ENCODE measurements around the gene HNF1B. TPM values are rescaled to one million over a fixed set of nuclear protein-coding genes. Genes with fewer than 3 reads are reported as not detected.
"Not testable (repeated sequence)": the region's sequence is repeated elsewhere in the genome, so short reads cannot be mapped to it uniquely, and the experiment has no call there.

HNF1B gene
- total RNA-seq, 1 donor from 2014 or later: not detected

DNA sequence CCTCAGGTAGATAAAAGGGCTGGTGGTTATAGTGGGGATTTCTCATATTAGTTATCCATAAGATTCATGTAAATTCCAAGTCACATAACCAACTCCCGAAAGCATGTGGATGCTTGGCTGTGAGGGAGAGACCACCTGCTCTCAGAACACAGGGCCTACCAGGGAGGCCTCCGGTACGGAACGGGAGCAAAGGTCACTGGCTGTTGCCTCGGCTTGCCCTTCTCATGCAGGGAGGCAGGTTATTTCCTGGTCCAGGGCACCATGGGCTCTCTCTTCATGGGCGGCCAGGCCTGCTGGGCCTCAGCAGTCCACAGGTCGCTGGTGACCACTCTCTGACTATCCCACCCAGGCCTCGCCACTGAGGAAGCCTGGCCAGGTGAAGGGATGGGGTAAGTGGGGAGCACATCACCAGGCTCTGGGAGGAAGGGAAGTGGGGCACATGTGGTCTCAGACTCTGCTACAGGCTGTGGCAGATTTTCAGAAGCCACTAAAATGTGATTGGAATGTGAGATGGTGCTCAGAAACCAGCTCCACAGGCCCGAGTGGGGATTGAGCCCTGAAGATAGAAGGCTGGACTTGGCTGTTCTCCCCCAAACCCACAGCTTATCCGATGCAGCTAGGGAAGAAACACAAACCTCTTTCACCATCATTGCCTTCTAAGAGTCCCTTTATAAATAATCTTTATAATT lies 45.4 kb downstream of the HNF1B start:
- no peak for ATAC-seq

GRCh38 chr17:37698911-37699255 lies 46.0 kb downstream of the HNF1B start:
- ATAC-seq: no peak

DNA sequence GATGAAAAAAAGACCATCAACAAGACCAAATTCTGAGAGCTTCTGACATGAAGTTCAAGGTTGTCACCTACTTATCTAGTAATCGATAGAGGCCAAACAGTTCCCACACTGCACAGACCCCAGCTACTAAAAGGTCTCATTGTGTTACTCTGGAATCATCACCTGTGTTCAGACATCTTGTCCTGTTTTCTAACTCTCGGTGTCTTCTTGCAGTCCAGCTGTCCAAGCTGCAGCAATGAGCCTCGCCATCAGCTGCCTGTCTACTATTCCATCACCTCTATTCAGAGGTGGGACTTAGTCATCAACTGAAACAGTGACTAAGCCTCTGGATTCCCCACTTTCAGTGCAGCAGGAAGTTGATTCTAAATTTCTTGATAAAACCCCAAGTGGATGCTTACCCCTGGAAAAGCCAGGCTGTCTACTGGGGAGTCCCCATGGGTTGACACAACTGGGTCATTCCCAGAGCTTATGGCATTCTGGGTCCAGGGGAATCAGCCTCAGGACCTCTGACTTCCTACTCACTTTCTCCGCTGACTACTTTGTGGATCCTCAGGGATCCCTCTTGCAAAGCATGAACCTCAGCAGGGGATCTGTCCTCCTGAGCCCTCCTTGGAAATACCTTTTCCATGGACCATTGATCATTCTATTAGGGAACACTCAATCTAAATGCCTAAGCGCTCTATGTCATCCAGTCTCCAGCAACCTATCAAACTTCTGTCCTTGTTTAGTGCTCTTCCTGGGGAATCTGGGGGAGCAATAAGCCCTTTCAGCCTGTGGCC lies 46.5 kb downstream of the HNF1B start:
- ATAC-seq: peak; percentile 40

GRCh38 chr17:37697381-37697780 lies 47.5 kb downstream of the HNF1B start:
- ATAC-seq: no peak

- no peak for ATAC-seq
Measured at GRCh38 chr17:37696366-37696765, 48.5 kb downstream of the HNF1B start.

DNA sequence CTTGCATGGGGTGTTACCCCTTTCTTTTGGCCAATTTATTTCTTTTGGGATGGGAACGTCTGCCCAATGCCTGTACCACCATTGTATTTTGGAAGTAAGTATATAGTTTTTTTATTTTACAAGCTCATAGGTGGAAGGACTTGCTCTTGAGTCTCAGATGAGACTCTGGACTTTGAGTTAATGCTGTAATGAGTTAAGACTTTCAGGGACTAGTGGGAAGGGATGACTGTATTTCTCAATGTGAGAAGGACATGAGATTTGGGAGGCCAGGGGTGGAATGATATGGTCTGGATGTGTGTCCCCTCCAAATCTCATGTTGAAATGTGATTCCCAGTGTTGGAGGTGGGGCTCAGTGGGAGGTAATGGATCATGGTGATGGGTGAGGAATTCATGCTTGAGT lies 49.1 kb downstream of the HNF1B start:
- ATAC-seq: no peak

DNA sequence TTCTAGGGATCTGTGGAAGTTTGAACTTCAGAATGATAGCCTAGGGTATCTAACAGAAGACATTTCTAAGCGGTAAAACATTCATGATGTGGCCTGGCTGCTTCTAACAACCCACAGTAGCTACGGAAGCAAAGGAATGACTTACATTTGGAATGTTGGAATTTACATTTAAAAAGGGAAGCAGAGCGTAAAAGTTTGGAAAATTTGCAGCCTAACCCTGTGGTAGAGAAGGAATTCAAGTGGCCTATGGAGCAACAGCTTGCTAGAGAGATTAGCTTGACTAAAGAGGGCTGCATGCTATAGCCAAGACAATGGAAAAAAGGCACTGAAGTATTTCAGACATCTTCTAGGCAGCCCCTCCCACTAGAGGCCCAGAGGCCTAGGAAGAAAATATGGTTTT lies 50.1 kb downstream of the HNF1B start:
- ATAC-seq: no peak

- no peak for ATAC-seq
Measured at GRCh38 chr17:37693328-37693727, 51.5 kb downstream of the HNF1B start.

DNA sequence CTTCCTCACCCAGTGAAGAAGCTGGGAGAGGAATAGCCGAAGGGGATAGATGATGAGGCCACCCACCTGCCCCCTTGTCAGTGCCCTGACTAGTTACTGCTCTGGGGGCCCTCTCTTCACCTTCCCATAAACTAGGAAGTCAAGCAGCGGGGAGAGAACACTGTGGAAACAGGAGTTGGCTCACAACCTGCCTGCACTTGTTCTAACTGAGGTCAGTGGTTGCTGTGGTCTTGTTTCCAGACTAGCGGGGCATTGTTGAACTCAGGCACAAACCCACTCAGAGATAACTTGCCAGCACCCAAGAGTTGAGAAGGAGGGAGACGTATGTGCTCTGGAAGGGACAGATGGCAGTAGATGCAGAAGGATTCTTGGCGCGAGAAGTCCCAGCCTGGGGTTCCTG lies 53.1 kb downstream of the HNF1B start:
- ATAC-seq: no peak

GRCh38 chr17:37689317-37689716 lies 55.5 kb downstream of the HNF1B start:
- ATAC-seq: no peak

- no peak for ATAC-seq
Measured at GRCh38 chr17:37683454-37683984, 61.3 kb downstream of the HNF1B start.

GRCh38 chr17:37682007-37682406 lies 62.9 kb downstream of the HNF1B start:
- peak; percentile 43 for ATAC-seq

DNA sequence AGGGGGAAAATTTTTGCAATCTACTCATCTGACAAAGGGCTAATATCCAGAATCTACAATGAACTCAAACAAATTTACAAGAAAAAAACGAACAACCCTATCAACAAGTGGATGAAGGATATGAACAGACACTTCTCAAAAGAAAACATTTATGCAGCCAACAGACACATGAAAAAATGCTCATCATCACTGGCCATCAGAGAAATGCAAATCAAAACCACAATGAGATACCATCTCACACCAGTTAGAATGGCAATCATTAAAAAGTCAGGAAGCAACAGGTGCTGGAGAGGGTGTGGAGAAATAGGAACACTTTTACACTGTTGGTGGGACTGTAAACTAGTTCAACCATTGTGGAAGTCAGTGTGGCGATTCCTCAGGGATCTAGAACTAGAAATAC lies 64.9 kb downstream of the HNF1B start:
- ATAC-seq: not testable (repeated sequence)

GRCh38 chr17:37678036-37678435 lies 66.8 kb downstream of the HNF1B start:
- ATAC-seq: no peak

- ATAC-seq: no peak
Measured at GRCh38 chr17:37677021-37677420, 67.8 kb downstream of the HNF1B start.

- no peak for ATAC-seq
Measured at GRCh38 chr17:37676115-37676925, 68.5 kb downstream of the HNF1B start.

GRCh38 chr17:37674511-37674910 lies 70.3 kb downstream of the HNF1B start:
- ATAC-seq: no peak

DNA sequence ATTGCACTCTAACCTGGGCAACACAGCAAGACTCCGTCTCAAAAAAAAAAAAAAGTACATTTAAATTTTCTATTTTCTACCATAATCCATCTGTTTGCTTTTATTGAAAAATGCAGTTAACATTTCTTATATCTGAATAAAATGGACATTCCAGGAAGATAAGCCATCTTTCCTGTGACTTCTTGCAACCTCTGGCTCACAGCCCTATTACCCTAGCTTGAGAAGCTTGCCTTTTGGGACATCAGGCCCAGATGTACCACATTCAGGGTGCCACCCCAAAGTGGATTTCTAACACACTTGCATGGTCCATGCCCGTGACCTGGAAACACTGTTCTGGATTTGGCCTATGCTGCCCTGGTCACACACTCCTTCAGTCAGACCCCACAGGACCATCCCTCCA lies 71.5 kb downstream of the HNF1B start:
- no peak for ATAC-seq

DNA sequence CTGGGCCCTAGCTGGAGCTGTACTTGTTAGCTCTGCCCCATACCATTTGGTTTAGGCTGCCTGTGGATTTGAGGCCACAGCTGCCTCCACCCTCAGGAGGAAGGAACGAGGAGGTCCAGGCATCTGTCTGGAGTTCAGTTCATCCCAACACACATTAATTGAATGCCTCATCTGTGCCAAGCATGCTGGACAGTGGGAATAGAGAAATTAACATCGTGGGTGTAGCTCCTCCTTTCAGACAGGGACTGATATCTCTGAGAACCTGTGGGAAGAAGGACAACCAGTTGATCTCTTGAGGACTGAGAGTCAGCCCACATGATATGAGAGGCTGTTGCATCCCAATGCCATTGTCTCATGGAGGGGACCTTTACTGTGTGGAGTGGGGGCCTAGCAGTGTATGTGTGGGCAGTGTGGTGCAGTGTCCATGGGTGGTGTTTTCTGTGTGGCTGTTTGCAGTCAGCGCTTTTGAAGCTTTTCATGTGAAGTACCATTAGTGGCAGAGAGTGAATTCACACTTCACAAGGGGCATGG lies 72.2 kb downstream of the HNF1B start:
- ATAC-seq: no peak

DNA sequence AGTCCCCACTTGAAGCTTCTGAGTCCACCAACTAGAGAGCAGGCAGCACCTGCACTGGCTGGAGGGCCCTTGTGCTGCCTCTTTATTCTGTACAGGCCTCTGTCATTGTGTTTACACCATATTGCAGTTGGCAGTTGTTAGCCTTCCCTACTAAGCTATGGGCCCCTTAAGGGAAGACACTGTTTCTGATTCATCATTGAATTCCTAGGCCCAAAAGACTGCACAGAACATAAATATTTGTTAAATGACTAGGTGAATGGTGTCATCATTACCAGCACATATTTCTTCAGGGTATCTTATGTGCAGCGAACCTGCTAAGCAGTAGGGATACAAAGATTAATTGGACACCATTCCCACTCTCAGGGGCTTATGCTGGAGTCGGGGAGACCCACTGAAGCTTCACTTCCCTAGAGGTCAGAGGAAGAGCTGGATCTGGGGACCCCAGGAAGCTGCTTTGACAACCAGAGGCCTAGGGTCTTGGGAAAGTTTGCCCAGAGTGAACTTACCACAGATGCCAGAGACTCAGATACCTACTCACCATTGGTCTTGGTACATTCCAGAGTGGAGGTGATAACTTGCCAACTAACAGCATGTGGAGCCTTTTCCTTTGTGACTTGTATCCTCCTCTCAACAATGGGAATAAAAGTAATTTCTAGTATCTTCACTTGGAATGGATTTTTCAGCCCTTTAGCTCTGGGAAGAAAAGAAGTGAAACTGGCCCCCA lies 72.9 kb downstream of the HNF1B start:
- ATAC-seq: no peak

GRCh38 chr17:37671028-37671823 lies 73.6 kb downstream of the HNF1B start:
- no peak for ATAC-seq

All from esophagus mucosa (tissue), 1 donor.